WTC11 (cell line): ENCODE data around the gene SLC38A7. TPM values are rescaled to one million over a fixed set of nuclear protein-coding genes. Genes with fewer than 3 reads are reported as not detected.
A peak's percentile ranks its signal among the peaks of the same experiment; 100 is the strongest.

ENCODE experiments used
- ATAC-seq: fragments of 200-7000 bp; cut with Tn5 transposase; 2 replicates; pipeline ENCODE4 v1.10.0; 2021; ENCODE audit warnings: mild to moderate bottlenecking, moderate library complexity
- CTCF ChIA-PET: fragments of 300-600 bp; sonication (Branson Sonifier 250); formaldehyde crosslinking; loops from one replicate; lab custom pipeline; 2021; ENCODE audit warnings: antibody characterized with exemption; lab: Charles Lee
- POLR2A ChIA-PET: fragments of 350-600 bp; sonication (Branson Sonifier 250); formaldehyde crosslinking; loops from one replicate; lab custom pipeline; 2021; ENCODE audit warnings: antibody characterized with exemption; lab: Charles Lee
- DNase-seq: peaks from one replicate; pipeline ENCODE4 v3.0.0; 2021; ENCODE audit warnings: low spot score
- H3K27ac Mint-ChIP-seq: 2 replicates; pipeline ENCODE4 v1.8.0; 2021; ENCODE audit warnings: mixed read lengths
- H3K27me3 Mint-ChIP-seq: 2 replicates; pipeline ENCODE4 v1.8.0; 2021; ENCODE audit warnings: low read depth, mild to moderate bottlenecking, moderate library complexity, mixed read lengths
- H3K36me3 Mint-ChIP-seq: 2 replicates; pipeline ENCODE4 v1.8.0; 2021; ENCODE audit warnings: mixed read lengths
- H3K4me1 Mint-ChIP-seq: 2 replicates; pipeline ENCODE4 v1.8.0; 2022; ENCODE audit warnings: mixed read lengths
- H3K4me3 Mint-ChIP-seq: 2 replicates; pipeline ENCODE4 v1.8.0; 2021; ENCODE audit warnings: mild to moderate bottlenecking, moderate library complexity, mixed read lengths
- H3K9me3 Mint-ChIP-seq: 2 replicates; pipeline ENCODE4 v1.8.0; 2021; ENCODE audit warnings: mixed read lengths
- ATF1 ChIP-seq: sonication (generic); formaldehyde crosslinking; IDR thresholded peaks from 2 replicates; pipeline ENCODE4 v1.8.1; 2023; ENCODE audit warnings: mild to moderate bottlenecking, moderate library complexity, missing genetic modification reagents
- ATF6 ChIP-seq: sonication (generic); formaldehyde crosslinking; IDR thresholded peaks from 2 replicates; pipeline ENCODE4 v1.8.1; 2023; ENCODE audit warnings: mild to moderate bottlenecking, missing genetic modification reagents
- ELF4 ChIP-seq: sonication (generic); formaldehyde crosslinking; IDR thresholded peaks from 2 replicates; pipeline ENCODE4 v1.8.1; 2022; ENCODE audit warnings: low read depth, mild to moderate bottlenecking, moderate library complexity, missing genetic modification reagents
- EMX1 ChIP-seq: fragments of 250-450 bp; sonication (Bioruptor Pico); IDR thresholded peaks from 2 replicates; pipeline ENCODE4 v1.8.0; 2021; ENCODE audit warnings: mild to moderate bottlenecking
- ESRRA ChIP-seq: sonication (generic); formaldehyde crosslinking; IDR thresholded peaks from 2 replicates; pipeline ENCODE4 v1.8.1; 2022; ENCODE audit warnings: mild to moderate bottlenecking, missing genetic modification reagents, borderline replicate concordance
- HMGA2 ChIP-seq: fragments of 250-450 bp; sonication (Bioruptor Pico); IDR thresholded peaks from 2 replicates; pipeline ENCODE4 v1.4.0; 2021; ENCODE audit warnings: mild to moderate bottlenecking, moderate library complexity
- IRF2 ChIP-seq: sonication (generic); formaldehyde crosslinking; IDR thresholded peaks from 2 replicates; pipeline ENCODE4 v1.8.0; 2022; ENCODE audit warnings: low read depth, missing genetic modification reagents, borderline replicate concordance
- JUN ChIP-seq: sonication (generic); formaldehyde crosslinking; IDR thresholded peaks from 2 replicates; pipeline ENCODE4 v1.8.0; 2023; ENCODE audit warnings: mild to moderate bottlenecking, missing genetic modification reagents
- MXD4 ChIP-seq: fragments of 250-450 bp; sonication (Bioruptor Pico); IDR thresholded peaks from 2 replicates; pipeline ENCODE4 v1.8.0; 2021; ENCODE audit warnings: mild to moderate bottlenecking, moderate library complexity, borderline replicate concordance
- MYBL2 ChIP-seq: sonication (generic); formaldehyde crosslinking; IDR thresholded peaks from 2 replicates; pipeline ENCODE4 v1.8.1; 2023; ENCODE audit warnings: mild to moderate bottlenecking, moderate library complexity, missing genetic modification reagents
- NFE2L1 ChIP-seq: sonication (generic); formaldehyde crosslinking; IDR thresholded peaks from 2 replicates; pipeline ENCODE4 v1.8.1; 2023; ENCODE audit warnings: missing genetic modification reagents
- NFYB ChIP-seq: sonication (generic); formaldehyde crosslinking; conservative IDR thresholded peaks from 2 replicates; pipeline ENCODE4 v1.8.0; 2022; ENCODE audit warnings: low read depth, missing genetic modification reagents
- SMAD3 ChIP-seq: sonication (generic); formaldehyde crosslinking; IDR thresholded peaks from 2 replicates; pipeline ENCODE4 v1.8.0; 2022; ENCODE audit warnings: missing genetic modification reagents, mild to moderate bottlenecking, borderline replicate concordance
- ZBTB21 ChIP-seq: sonication (generic); formaldehyde crosslinking; IDR thresholded peaks from 2 replicates; pipeline ENCODE4 v1.8.1; 2023; ENCODE audit warnings: mild to moderate bottlenecking, missing genetic modification reagents, borderline replicate concordance
- ZMAT4 ChIP-seq: fragments of 250-450 bp; sonication (Bioruptor Pico); IDR thresholded peaks from 2 replicates; pipeline ENCODE4 v1.9.0; 2021; ENCODE audit warnings: mild to moderate bottlenecking
- ZNF121 ChIP-seq: sonication (generic); formaldehyde crosslinking; IDR thresholded peaks from 2 replicates; pipeline ENCODE4 v1.8.0; 2023; ENCODE audit warnings: missing genetic modification reagents
- total RNA-seq: library from RNA; stranded (reverse); gene quantifications from 3 replicates; pipeline ENCODE4 v1.2.3, GENCODE V29; 2021
- TF ChIP-seq, protein P1 (sequence below): fragments of 250-450 bp; sonication (Bioruptor Pico); IDR thresholded peaks from 2 replicates; pipeline ENCODE4 v1.8.0; 2021; ENCODE audit warnings: mild to moderate bottlenecking
- TF ChIP-seq, protein P2 (sequence below): sonication (generic); formaldehyde crosslinking; IDR thresholded peaks from 2 replicates; pipeline ENCODE4 v1.8.0; 2023; ENCODE audit warnings: missing genetic modification reagents
- TF ChIP-seq, protein P3 (sequence below): sonication (generic); formaldehyde crosslinking; conservative IDR thresholded peaks from 2 replicates; pipeline ENCODE4 v1.8.1; 2022; ENCODE audit warnings: mild to moderate bottlenecking, missing genetic modification reagents
- TF ChIP-seq, protein P4 (sequence below): fragments of 250-450 bp; sonication (Bioruptor Pico); IDR thresholded peaks from 2 replicates; pipeline ENCODE4 v1.9.0; 2021; ENCODE audit warnings: moderate library complexity, mild to moderate bottlenecking, inconsistent platforms, borderline replicate concordance
- TF ChIP-seq, protein P5 (sequence below): sonication (generic); formaldehyde crosslinking; IDR thresholded peaks from 2 replicates; pipeline ENCODE4 v1.8.1; 2023; ENCODE audit warnings: mild to moderate bottlenecking, missing genetic modification reagents

The SLC38A7 gene
- total RNA-seq, 1 experiment from 2014 or later: 23.1 TPM

- DNase-seq (no peak), ATAC-seq (no peak)
- no peak overlapping the region for H3K4me3 Mint-ChIP-seq
- H3K27me3 Mint-ChIP-seq: no peaks in the 10 kb centered on the region
- CTCF ChIA-PET: no interaction called here
- peaks cover 52% of the 10 kb centered on the region for H3K36me3 Mint-ChIP-seq
- POLR2A ChIA-PET: interaction anchor here (0.6 kb wide), 3 partner anchors 19 to 602 kb away, joined by 3 to 5 read pairs (median 4); no protein-coding TSS in a partner anchor
- H3K27ac Mint-ChIP-seq: no peak overlapping the region
- no peaks in the 10 kb centered on the region for H3K9me3 Mint-ChIP-seq
- TF ChIP-seq ELF4 (CRISPR knock-in tag) (0 out of 2 replicates have a peak, but pooled peaks have one; percentile 55), HMGA2 (no peak)
- no peaks in the 10 kb centered on the region for H3K4me1 Mint-ChIP-seq
These were observed 64.2 kb downstream of the SLC38A7 start for GRCh38 chr16:58620396-58620795.

- DNase-seq: no peak
- POLR2A ChIA-PET: no interaction called here
- peaks cover 3% of the 10 kb centered on the region; the same call in 1 of the 2 replicates for H3K4me1 Mint-ChIP-seq
- CTCF ChIA-PET: interaction anchor here (1.0 to 1.2 kb wide), 2 partner anchors 46 to 141 kb away, joined by 3 read pairs; no protein-coding TSS in a partner anchor
- no peak for TF ChIP-seq NFE2L1
- TF ChIP-seq, protein P1, sequence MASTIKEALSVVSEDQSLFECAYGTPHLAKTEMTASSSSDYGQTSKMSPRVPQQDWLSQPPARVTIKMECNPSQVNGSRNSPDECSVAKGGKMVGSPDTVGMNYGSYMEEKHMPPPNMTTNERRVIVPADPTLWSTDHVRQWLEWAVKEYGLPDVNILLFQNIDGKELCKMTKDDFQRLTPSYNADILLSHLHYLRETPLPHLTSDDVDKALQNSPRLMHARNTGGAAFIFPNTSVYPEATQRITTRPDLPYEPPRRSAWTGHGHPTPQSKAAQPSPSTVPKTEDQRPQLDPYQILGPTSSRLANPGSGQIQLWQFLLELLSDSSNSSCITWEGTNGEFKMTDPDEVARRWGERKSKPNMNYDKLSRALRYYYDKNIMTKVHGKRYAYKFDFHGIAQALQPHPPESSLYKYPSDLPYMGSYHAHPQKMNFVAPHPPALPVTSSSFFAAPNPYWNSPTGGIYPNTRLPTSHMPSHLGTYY (CRISPR knock-in tag): no peak
- TF ChIP-seq, protein P2, sequence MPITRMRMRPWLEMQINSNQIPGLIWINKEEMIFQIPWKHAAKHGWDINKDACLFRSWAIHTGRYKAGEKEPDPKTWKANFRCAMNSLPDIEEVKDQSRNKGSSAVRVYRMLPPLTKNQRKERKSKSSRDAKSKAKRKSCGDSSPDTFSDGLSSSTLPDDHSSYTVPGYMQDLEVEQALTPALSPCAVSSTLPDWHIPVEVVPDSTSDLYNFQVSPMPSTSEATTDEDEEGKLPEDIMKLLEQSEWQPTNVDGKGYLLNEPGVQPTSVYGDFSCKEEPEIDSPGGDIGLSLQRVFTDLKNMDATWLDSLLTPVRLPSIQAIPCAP (CRISPR knock-in tag): no peak
- TF ChIP-seq EMX1: no peak
- no peak for TF ChIP-seq ZBTB21 (CRISPR knock-in tag)
- no peak for TF ChIP-seq IRF2
- TF ChIP-seq, protein P3, sequence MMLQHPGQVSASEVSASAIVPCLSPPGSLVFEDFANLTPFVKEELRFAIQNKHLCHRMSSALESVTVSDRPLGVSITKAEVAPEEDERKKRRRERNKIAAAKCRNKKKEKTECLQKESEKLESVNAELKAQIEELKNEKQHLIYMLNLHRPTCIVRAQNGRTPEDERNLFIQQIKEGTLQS: no peak
- TF ChIP-seq ESRRA (CRISPR knock-in tag): no peak
- no peak for TF ChIP-seq ATF1
- TF ChIP-seq, protein P4, sequence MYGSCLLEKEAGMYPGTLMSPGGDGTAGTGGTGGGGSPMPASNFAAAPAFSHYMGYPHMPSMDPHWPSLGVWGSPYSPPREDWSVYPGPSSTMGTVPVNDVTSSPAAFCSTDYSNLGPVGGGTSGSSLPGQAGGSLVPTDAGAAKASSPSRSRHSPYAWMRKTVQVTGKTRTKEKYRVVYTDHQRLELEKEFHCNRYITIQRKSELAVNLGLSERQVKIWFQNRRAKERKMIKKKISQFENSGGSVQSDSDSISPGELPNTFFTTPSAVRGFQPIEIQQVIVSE (CRISPR knock-in tag): no peak
- TF ChIP-seq JUN (CRISPR knock-in tag): no peak
- TF ChIP-seq ZNF121 (CRISPR knock-in tag): no peak
- no peak for TF ChIP-seq SMAD3 (CRISPR knock-in tag)
- TF ChIP-seq MYBL2 (CRISPR knock-in tag): no peak
- no peak for TF ChIP-seq NFYB
- TF ChIP-seq ATF6 (CRISPR knock-in tag): no peak
- TF ChIP-seq, protein P5, sequence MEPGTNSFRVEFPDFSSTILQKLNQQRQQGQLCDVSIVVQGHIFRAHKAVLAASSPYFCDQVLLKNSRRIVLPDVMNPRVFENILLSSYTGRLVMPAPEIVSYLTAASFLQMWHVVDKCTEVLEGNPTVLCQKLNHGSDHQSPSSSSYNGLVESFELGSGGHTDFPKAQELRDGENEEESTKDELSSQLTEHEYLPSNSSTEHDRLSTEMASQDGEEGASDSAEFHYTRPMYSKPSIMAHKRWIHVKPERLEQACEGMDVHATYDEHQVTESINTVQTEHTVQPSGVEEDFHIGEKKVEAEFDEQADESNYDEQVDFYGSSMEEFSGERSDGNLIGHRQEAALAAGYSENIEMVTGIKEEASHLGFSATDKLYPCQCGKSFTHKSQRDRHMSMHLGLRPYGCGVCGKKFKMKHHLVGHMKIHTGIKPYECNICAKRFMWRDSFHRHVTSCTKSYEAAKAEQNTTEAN (CRISPR knock-in tag): no peak
- TF ChIP-seq HMGA2: no peak
- no peak for TF ChIP-seq ZMAT4 (CRISPR knock-in tag)
- no peak for TF ChIP-seq MXD4
- no peak for ATAC-seq
- H3K27me3 Mint-ChIP-seq: no peaks in the 10 kb centered on the region
- H3K9me3 Mint-ChIP-seq: no peaks in the 10 kb centered on the region
- peak overlapping the region; percentile 58; the same call in 1 of the 2 replicates for H3K27ac Mint-ChIP-seq
- H3K4me3 Mint-ChIP-seq: no peak overlapping the region
- peaks cover 26% of the 10 kb centered on the region for H3K36me3 Mint-ChIP-seq
These were observed 69.3 kb downstream of the SLC38A7 start for GRCh38 chr16:58615280-58615679.

Other genes with a start within 250 kb of the SLC38A7 start
- 20.5 to 24.6 TPM (median 23.1 TPM) in 3 replicates for gene NDRG4, start 184.6 kb downstream of the SLC38A7 start, total RNA-seq
- 34.0 to 41.1 TPM (median 35.0 TPM) in 3 replicates for gene SETD6, start 169.3 kb downstream of the SLC38A7 start, total RNA-seq
- gene CNOT1, start 54.9 kb downstream of the SLC38A7 start, total RNA-seq: 278 to 314 TPM (median 283 TPM) in 3 replicates
- gene GOT2, start 49.5 kb upstream of the SLC38A7 start, total RNA-seq: 180 to 192 TPM (median 185 TPM) in 3 replicates